Thoracic aorta (tissue), 2 donors: ENCODE measurements around the gene PDE4D. TPM values are rescaled to one million over a fixed set of nuclear protein-coding genes. Genes with fewer than 3 reads are reported as not detected.

Source experiments
- ATAC-seq: fragments of 150-250 bp; one replicate; pipeline ENCODE4 v1.8.0; 2017; ENCODE audit warnings: low read depth; ENCODE audit not compliant: insufficient number of reproducible peaks, low FRiP score
- DNase-seq: peaks from one replicate; pipeline ENCODE4 v3.0.0-alpha.2; 2020; ENCODE audit warnings: low spot score
- H3K27ac ChIP-seq, 2 donors: fragments of 200-600 bp; sonication (generic); 1 replicate in 1 of 2; 2 replicates in 1 of 2; pipeline ENCODE4 v1.5.1; 2016; ENCODE audit warnings: mild to moderate bottlenecking in 2 of 2, moderate library complexity in 2 of 2
- H3K27me3 ChIP-seq: fragments of 200-600 bp; sonication (generic); replicated peaks from 2 replicates; pipeline ENCODE4 v1.6.0; 2016; ENCODE audit warnings: mild to moderate bottlenecking; ENCODE audit not compliant: insufficient read depth
- H3K36me3 ChIP-seq: fragments of 200-600 bp; sonication (generic); one replicate; pipeline ENCODE4 v1.5.1; 2016
- H3K4me1 ChIP-seq, 2 donors: fragments of 200-600 bp; sonication (generic); 1 replicate in 1 of 2; 2 replicates in 1 of 2; pipeline versions ENCODE4 v1.5.1 to v1.6.0; 2016; ENCODE audit warnings: low read depth in 2 of 2, mild to moderate bottlenecking in 1 of 2; ENCODE audit not compliant: control insufficient read depth in 1 of 2
- H3K4me3 ChIP-seq: fragments of 200-600 bp; sonication (generic); 2 replicates; pipeline ENCODE4 v1.5.1; 2016; ENCODE audit warnings: mild to moderate bottlenecking
- H3K9me3 ChIP-seq: fragments of 200-600 bp; sonication (generic); 2 replicates; pipeline ENCODE4 v1.5.1; 2016
- total RNA-seq, 2 donors: library from RNA; depleted of rRNA; stranded (reverse); fragments of >200 nt; gene quantifications; one replicate each; pipeline versions ENCODE4 v1.1.0 to v1.2.3, GENCODE V29; 2016
- TF ChIP-seq, protein P1 (sequence below): fragments of 200-600 bp; sonication (generic); IDR thresholded peaks from one replicate; pipeline ENCODE4 v1.5.1; 2019; ENCODE audit warnings: antibody characterized with exemption

PDE4D gene
- total RNA-seq, 2 donors from 2014 or later, result 34.0 to 85.8 TPM

GRCh38 chr5:59497207-59497606 is 396.3 kb downstream of the PDE4D start:
- Histone ChIP-seq H3K9me3 (no peaks in the 10 kb centered on the region), H3K4me3 (no peak overlapping the region), H3K36me3 (no peaks in the 10 kb centered on the region), H3K27me3 (no peaks in the 10 kb centered on the region), H3K27ac (no peak overlapping the region), H3K4me1 (no peaks in the 10 kb centered on the region)
- TF ChIP-seq, protein P1, sequence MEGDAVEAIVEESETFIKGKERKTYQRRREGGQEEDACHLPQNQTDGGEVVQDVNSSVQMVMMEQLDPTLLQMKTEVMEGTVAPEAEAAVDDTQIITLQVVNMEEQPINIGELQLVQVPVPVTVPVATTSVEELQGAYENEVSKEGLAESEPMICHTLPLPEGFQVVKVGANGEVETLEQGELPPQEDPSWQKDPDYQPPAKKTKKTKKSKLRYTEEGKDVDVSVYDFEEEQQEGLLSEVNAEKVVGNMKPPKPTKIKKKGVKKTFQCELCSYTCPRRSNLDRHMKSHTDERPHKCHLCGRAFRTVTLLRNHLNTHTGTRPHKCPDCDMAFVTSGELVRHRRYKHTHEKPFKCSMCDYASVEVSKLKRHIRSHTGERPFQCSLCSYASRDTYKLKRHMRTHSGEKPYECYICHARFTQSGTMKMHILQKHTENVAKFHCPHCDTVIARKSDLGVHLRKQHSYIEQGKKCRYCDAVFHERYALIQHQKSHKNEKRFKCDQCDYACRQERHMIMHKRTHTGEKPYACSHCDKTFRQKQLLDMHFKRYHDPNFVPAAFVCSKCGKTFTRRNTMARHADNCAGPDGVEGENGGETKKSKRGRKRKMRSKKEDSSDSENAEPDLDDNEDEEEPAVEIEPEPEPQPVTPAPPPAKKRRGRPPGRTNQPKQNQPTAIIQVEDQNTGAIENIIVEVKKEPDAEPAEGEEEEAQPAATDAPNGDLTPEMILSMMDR, result no peak
- DNase-seq, result no peak
- ATAC-seq, result no peak

DNA sequence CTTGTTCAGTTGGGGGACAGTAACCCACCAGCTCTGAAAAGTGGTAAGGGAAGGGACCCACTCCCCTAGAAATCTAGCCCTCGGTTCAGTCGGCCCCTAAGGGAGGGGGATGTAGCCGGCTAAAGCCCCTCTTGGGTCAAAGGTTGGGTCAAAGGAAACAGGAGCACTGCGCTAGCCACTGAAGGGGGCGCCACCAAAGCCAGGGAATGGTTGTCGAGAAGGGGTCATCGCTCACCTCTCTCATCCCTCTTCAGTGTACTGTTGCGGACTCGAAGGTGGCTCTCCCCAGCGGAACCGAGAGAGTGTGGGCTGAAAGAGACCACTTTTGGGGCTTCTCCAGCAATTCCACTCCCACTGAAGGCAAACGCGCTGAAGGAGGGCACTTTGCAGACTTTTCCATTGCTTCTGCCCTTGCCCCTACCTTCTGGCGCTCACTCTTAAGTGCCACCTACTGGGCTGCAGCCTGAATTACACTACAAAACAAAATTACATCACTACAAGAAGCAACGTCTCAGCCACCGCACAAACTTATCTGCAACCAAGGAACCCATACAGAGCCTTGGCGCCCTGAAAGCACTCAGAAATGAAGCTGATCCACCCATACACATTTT is 396.9 kb downstream of the PDE4D start:
- DNase-seq (no peak), ATAC-seq (no peak)
- Histone ChIP-seq H3K36me3 (no peaks in the 10 kb centered on the region), H3K4me3 (no peak overlapping the region), H3K9me3 (no peaks in the 10 kb centered on the region), H3K27me3 (no peaks in the 10 kb centered on the region), H3K4me1 (no peaks in the 10 kb centered on the region), H3K27ac (no peak overlapping the region)
- TF ChIP-seq, protein P1, result no peak

DNA sequence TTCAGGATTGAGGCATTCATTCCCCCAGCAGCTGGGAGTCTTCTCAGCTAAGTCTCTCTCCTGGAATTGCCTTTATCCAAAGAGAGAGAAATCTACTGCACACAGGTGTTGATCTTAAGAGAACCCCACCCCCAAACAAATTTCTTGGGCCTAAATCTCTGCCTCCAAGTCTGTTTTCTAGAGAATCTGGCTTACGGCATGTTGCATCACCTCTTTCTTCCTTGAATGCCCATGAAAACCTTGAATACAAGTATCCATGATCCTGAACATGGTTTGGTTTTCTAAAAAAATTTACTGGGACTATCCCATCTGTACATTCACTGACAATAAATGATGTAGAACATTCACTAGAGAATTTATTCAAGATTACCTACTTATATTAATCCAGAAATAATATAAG is 401.6 kb downstream of the PDE4D start:
- H3K27me3 ChIP-seq, result no peaks in the 10 kb centered on the region
- no peaks in the 10 kb centered on the region for H3K9me3 ChIP-seq
- ATAC-seq (no peak), DNase-seq (no peak)
- no peak overlapping the region for H3K27ac ChIP-seq
- no peaks in the 10 kb centered on the region for H3K36me3 ChIP-seq
- H3K4me1 ChIP-seq, result peaks cover 0 to 9% of the 10 kb centered on the region in 2 donors
- TF ChIP-seq, protein P1, result no peak
- no peak overlapping the region for H3K4me3 ChIP-seq

DNA sequence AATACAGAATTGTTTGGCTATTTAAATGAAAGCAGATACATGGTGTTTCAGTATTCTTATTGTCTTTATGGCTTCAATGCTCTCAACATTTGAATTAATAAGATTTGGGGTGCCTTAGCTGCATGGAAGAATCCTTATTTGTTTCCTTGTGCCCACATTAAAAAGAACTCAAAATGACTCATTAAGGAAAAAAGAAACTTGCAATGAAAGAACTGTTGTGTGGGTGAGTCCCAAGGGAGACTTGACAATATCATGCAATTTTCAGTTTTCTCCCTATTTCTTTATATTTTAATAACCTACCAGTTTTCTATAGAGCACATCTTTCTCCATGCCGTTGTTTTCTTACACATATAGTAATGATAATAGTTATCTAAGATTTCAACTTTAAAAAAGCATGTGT is 404.0 kb downstream of the PDE4D start:
- no peaks in the 10 kb centered on the region for H3K36me3 ChIP-seq
- peaks cover 0 to 9% of the 10 kb centered on the region in 2 donors for H3K4me1 ChIP-seq
- H3K4me3 ChIP-seq, result no peak overlapping the region
- no peak for DNase-seq
- TF ChIP-seq, protein P1, result no peak
- H3K27me3 ChIP-seq, result no peaks in the 10 kb centered on the region
- no peak overlapping the region for H3K27ac ChIP-seq
- no peaks in the 10 kb centered on the region for H3K9me3 ChIP-seq
- ATAC-seq, result no peak

GRCh38 chr5:59487772-59488729 is 405.5 kb downstream of the PDE4D start:
- Histone ChIP-seq H3K4me1 (peaks cover 0 to 9% of the 10 kb centered on the region in 2 donors), H3K9me3 (no peaks in the 10 kb centered on the region), H3K27ac (no peak overlapping the region), H3K36me3 (no peaks in the 10 kb centered on the region), H3K4me3 (no peak overlapping the region), H3K27me3 (no peaks in the 10 kb centered on the region)
- ATAC-seq (no peak), DNase-seq (no peak)
- TF ChIP-seq, protein P1, result no peak
